Measurements from ENCODE around the gene ARID5B.
"Not testable (repeated sequence)": the region's sequence is repeated elsewhere in the genome, so short reads cannot be mapped to it uniquely, and the experiment has no call there.

DNA sequence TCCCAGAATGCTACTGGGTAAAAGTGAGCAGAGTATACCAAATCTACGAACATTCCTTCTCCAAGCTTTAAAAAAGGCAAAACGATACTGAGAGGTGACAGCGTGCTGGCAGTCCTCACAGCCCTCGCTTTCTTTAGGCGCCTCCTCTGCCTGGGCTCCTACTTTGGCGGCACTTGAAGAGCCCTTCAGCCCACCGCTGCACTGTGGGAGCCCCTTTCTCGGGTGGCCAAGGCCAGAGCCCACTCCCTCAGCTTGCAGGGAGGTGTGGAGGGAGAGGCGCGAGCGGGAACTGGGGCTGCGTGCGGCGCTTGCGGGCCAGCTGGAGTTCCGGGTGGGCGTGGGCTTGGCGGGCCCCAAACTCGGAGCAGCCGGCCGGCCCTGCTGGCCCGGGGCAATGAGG is 34.1 kb upstream of the ARID5B start:
- not testable (repeated sequence) for TF ChIP-seq EMX1 (CRISPR knock-in tag; IDR thresholded peaks at IDR 0.05)
- TF ChIP-seq, protein P1, sequence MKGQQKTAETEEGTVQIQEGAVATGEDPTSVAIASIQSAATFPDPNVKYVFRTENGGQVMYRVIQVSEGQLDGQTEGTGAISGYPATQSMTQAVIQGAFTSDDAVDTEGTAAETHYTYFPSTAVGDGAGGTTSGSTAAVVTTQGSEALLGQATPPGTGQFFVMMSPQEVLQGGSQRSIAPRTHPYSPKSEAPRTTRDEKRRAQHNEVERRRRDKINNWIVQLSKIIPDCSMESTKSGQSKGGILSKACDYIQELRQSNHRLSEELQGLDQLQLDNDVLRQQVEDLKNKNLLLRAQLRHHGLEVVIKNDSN (CRISPR knock-in tag; IDR thresholded peaks at IDR 0.05), result not testable (repeated sequence)
- TF ChIP-seq, protein P2, sequence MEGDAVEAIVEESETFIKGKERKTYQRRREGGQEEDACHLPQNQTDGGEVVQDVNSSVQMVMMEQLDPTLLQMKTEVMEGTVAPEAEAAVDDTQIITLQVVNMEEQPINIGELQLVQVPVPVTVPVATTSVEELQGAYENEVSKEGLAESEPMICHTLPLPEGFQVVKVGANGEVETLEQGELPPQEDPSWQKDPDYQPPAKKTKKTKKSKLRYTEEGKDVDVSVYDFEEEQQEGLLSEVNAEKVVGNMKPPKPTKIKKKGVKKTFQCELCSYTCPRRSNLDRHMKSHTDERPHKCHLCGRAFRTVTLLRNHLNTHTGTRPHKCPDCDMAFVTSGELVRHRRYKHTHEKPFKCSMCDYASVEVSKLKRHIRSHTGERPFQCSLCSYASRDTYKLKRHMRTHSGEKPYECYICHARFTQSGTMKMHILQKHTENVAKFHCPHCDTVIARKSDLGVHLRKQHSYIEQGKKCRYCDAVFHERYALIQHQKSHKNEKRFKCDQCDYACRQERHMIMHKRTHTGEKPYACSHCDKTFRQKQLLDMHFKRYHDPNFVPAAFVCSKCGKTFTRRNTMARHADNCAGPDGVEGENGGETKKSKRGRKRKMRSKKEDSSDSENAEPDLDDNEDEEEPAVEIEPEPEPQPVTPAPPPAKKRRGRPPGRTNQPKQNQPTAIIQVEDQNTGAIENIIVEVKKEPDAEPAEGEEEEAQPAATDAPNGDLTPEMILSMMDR (IDR thresholded peaks at IDR 0.05), result not testable (repeated sequence)
- TF ChIP-seq, protein P3, sequence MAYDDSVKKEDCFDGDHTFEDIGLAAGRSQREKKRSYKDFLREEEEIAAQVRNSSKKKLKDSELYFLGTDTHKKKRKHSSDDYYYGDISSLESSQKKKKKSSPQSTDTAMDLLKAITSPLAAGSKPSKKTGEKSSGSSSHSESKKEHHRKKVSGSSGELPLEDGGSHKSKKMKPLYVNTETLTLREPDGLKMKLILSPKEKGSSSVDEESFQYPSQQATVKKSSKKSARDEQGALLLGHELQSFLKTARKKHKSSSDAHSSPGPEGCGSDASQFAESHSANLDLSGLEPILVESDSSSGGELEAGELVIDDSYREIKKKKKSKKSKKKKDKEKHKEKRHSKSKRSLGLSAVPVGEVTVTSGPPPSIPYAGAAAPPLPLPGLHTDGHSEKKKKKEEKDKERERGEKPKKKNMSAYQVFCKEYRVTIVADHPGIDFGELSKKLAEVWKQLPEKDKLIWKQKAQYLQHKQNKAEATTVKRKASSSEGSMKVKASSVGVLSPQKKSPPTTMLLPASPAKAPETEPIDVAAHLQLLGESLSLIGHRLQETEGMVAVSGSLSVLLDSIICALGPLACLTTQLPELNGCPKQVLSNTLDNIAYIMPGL (CRISPR knock-in tag; IDR thresholded peaks at IDR 0.05), result not testable (repeated sequence)
- TF ChIP-seq, protein P4, sequence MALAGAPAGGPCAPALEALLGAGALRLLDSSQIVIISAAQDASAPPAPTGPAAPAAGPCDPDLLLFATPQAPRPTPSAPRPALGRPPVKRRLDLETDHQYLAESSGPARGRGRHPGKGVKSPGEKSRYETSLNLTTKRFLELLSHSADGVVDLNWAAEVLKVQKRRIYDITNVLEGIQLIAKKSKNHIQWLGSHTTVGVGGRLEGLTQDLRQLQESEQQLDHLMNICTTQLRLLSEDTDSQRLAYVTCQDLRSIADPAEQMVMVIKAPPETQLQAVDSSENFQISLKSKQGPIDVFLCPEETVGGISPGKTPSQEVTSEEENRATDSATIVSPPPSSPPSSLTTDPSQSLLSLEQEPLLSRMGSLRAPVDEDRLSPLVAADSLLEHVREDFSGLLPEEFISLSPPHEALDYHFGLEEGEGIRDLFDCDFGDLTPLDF (CRISPR knock-in tag; IDR thresholded peaks at IDR 0.05), result not testable (repeated sequence)
- TF ChIP-seq, protein P5, sequence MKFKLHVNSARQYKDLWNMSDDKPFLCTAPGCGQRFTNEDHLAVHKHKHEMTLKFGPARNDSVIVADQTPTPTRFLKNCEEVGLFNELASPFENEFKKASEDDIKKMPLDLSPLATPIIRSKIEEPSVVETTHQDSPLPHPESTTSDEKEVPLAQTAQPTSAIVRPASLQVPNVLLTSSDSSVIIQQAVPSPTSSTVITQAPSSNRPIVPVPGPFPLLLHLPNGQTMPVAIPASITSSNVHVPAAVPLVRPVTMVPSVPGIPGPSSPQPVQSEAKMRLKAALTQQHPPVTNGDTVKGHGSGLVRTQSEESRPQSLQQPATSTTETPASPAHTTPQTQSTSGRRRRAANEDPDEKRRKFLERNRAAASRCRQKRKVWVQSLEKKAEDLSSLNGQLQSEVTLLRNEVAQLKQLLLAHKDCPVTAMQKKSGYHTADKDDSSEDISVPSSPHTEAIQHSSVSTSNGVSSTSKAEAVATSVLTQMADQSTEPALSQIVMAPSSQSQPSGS (CRISPR knock-in tag; IDR thresholded peaks at IDR 0.05; ENCODE audit: borderline replicate concordance, low read depth), result not testable (repeated sequence)

Data from WTC11 (cell line).